HT1080 (cell line): Measurements from ENCODE around the gene TANGO6. TPM values are rescaled to one million over a fixed set of nuclear protein-coding genes. Genes with fewer than 3 reads are reported as not detected.
"Not testable (repeated sequence)": the region's sequence is repeated elsewhere in the genome, so short reads cannot be mapped to it uniquely, and the experiment has no call there.

Source experiments
- DNase-seq: peaks from one replicate; pipeline ENCODE4 v3.0.0-alpha.2; 2015; ENCODE audit warnings: low read depth
- total RNA-seq: library from RNA; depleted of rRNA; stranded (reverse); fragments of >200 nt; shearing (Covaris generic); gene quantifications from 2 replicates; pipeline ENCODE4 v1.2.3, GENCODE V29; 2014

TANGO6 gene
- total RNA-seq, 1 experiment from 2014 or later, result 12.7 TPM

- DNase-seq, result no peak
These were observed 117.6 kb downstream of the TANGO6 start for GRCh38 chr16:68960910-68961309.

GRCh38 chr16:68961778-68962402 lies 118.6 kb downstream of the TANGO6 start:
- no peak for DNase-seq

- no peak for DNase-seq
These were observed 126.0 kb downstream of the TANGO6 start for GRCh38 chr16:68969338-68969737.

- no peak for DNase-seq
These were observed 128.7 kb downstream of the TANGO6 start for GRCh38 chr16:68972013-68972412.

DNA sequence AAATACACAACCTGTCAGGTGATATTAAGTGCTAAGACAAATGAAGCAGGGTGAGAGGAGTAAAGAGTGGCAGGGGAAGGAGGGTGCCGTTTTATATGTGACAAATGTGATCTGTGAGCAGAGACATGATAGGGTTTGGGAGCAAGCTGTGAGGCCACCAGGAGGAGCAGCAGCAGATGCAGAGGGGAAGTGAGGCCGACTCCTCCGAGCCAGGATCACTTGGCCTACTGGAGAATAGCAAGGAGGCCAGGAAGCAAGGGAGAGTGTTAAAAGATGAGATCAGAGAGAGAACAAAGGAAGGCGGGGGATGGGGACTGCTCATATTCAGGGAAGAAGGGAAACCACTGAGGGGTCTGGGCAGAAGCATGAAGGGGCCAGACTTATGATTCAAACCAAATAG lies 129.4 kb downstream of the TANGO6 start:
- peak; percentile 81 for DNase-seq

GRCh38 chr16:68973611-68974120 lies 130.3 kb downstream of the TANGO6 start:
- DNase-seq, result no peak

DNA sequence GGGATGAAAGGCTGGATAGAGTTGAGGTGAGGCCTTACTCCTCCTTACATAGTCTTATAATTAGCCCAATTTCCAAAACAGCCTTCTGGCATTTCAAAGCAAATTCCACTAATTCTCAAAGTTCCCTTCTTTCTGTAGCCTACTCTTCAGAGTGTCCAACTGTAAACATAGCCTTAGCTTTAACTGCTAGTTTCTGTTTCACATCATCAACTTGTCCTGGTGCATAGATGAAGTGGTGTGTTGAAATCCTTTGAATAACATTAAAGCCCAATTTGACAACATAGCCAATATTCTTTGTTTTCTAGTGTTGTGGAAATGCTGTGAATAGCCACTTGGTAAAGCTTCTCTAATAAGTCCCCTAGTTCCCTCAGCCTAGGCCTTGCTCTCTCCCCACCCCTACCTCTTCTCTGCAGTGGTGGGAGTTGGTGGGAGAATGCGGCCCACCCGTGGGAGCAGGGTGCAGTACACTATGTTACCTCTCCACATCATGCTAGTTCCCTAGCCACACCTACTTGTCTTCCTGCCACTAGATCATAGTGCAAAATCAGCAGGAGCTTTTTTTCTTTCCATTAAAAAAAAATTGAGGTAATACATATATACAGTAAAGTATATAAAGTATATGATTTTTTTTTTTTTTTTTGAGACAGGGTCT lies 135.1 kb downstream of the TANGO6 start:
- no peak for DNase-seq

- DNase-seq, result no peak
These were observed 137.5 kb downstream of the TANGO6 start for GRCh38 chr16:68980695-68981315.

- no peak for DNase-seq
These were observed 138.6 kb downstream of the TANGO6 start for GRCh38 chr16:68981971-68982370.

DNA sequence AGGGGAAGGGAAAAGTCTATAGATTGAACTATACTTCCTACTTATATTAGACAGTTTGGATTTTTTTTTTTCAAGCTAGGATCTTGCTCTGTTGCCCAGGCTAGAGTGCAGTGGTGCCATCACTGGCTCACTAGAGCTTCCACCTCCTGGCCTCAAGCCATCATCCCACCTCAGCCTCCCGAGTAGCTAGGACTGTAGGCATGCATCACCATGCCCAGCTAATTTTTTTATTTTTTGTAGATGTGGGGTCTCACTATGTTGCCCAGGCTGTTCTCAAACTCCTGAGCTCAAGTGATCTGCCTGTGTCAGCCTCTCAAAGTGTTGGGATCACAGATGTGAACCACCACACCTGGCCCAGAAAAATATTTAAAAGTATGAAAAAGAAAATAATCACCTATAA lies 141.1 kb downstream of the TANGO6 start:
- no peak for DNase-seq

DNA sequence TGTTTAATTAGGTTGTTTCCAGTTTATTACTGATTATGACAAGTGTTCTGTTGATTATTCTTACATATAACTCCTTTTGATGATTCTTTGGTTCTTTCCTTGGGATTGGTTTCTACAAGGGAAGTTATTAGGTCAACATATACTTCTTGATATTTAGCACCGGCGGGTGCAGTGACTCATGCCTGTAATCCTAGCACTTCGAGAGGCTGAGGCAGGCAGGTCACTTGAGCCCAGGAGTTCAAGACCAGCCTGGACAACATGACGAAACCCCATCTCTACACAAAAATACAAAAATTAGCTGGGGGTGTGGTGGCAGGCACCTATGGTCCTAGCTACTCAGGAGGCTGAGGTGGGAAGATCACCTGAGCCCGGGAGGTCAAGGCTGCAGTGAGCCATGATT lies 141.9 kb downstream of the TANGO6 start:
- no peak for DNase-seq

DNA sequence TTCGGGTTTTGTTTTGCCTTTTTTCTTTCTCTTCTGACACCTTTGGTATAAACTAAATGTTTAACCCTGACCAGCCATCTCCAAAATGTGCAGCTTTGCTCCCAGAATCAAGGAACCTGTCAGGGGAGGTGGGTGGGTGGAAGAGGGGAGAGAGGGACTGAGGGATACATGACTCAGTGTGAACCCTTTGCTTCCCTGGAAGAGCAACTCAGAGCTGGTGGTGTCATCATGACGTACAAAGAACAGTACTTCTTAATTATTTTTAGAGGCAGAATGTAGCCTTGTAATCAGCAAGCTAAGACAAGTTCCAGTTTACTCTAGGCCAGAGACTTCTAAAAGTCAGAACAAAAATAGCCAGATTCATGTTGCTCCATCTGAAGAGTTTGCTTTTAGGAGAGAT lies 142.5 kb downstream of the TANGO6 start:
- DNase-seq, result peak; percentile 38

GRCh38 chr16:68987734-68988457 lies 144.6 kb downstream of the TANGO6 start:
- DNase-seq, result no peak

DNA sequence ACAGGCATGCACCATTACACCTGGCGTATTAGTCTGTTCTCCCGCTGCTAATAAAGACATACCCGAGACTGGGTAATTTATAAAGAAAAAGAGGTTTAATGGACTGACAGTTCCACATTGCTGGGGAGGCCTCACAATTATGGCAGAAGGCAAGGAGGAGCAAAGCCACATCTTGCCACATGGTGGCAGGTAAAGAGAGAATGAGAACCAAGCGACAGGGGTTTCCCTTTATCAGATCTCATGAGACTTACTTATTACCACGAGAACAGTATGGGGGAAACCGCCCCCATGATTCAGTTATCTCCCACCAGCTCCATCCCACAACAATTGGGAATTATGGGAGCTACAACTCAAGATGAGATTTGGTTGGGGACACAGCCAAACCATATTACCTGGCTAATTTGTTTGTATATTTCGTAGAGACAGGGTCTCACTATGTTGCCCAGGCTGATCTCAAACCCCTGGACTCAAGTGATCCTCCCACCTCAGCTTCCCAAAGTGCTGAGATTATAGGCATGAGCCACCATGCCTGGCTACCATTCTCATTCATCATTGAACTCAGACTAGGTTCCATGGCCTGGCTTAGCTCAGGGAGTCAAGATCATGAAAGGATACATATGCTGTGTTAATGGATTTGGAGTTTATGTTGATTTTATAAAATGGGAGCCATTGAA lies 147.0 kb downstream of the TANGO6 start:
- DNase-seq, result not testable (repeated sequence)

DNA sequence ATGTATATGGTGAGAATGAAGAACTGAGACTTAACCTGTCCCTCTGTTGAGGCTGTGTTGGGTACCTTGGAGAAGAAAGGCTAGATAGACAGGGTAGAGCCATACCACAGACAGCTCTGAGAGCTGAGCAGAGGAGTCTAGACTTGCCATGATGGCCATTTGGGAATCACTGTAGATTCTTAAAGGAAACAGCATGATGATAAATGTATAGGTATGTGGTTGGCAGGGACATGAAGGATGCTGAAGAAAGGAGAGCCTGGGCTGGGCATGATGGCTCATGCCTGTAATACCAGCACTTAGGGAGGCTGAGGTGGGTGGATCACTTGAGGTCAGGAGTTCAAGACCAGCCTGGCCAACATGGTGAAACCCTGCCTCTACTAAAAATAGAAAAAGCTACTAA lies 147.7 kb downstream of the TANGO6 start:
- DNase-seq, result no peak

DNA sequence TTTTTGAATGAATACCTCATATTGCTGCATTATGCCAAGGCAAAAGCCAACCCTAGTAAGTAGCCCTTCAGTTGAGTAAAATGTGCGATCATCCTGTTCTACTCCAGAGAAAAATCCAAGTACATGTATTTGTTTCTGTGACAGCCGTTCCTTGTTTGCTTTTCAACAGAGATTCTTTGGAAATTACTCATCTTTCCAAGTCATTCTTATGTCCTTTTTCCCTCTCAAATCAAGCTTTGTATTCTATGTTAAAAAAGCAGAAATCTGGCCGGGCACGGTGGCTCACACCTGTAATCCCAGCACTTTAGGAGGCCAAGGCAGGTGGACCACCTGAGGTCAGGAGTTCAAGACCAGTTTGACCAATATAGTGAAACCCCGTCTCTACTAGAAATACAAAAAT lies 149.2 kb downstream of the TANGO6 start:
- DNase-seq, result peak; percentile 83

- DNase-seq, result no peak
These were observed 150.1 kb downstream of the TANGO6 start for GRCh38 chr16:68993456-68993855.

DNA sequence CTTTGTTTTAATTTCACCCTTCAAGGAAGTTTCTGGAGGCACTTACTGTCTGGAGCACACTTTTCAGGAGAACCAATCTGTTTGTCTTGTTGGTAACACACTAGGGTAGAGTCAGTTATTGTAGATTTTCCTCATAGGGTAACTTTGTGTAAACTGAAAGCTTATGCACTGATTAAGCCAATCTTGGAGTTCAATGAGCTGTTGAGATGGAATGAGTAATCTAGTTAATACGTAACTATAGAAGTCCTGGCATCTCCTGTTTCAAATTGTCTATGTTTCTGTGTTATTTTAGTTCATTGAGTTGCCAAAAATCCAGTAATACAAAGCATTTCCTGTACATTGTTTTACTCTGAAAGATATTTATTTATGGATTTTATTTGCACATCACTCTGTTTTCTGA lies 150.6 kb downstream of the TANGO6 start:
- peak; percentile 76 for DNase-seq

DNA sequence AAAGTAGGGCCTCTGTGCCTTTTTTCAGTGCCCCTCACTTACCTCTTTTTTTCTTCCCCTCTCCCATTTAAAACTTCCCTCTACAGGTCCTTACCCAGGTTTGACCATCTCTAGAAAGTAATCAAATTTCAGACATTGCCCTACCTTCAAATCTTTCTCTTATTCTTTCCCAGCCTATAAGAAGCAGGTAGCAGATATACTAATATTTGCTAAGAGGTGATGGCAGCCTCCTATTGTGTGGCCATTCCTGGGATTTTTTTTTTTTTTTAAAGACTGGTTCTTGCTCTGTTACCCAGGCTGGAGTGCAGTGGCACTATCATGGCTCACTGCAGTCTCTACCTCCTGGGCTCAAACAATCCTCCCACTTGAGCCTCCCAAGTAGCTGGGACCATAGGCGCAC lies 151.0 kb downstream of the TANGO6 start:
- no peak for DNase-seq

- peak; percentile 63 for DNase-seq
These were observed 151.7 kb downstream of the TANGO6 start for GRCh38 chr16:68995011-68995504.

GRCh38 chr16:68997564-68997963 lies 154.2 kb downstream of the TANGO6 start:
- DNase-seq, result no peak
